Measurements from ENCODE around the gene HYAL1. TPM values are rescaled to one million over a fixed set of nuclear protein-coding genes. Genes with fewer than 3 reads are reported as not detected.

The HYAL1 gene
- total RNA-seq, 1 donor from 2014 or later, result 3.0 TPM

GRCh38 chr3:50276762-50277101 is 26.6 kb downstream of the HYAL1 start:
- no peaks in the 10 kb centered on the region for H3K79me2 ChIP-seq (ENCODE audit: low read depth)
- Mint-ChIP-seq H3K4me3 (no peak overlapping the region), H3K36me3 (no peaks in the 10 kb centered on the region), H3K27me3 (ENCODE audit: insufficient read depth, low read depth) (peaks cover 17% of the 10 kb centered on the region), H3K27ac (no peak overlapping the region), H3K4me1 (peaks cover 27% of the 10 kb centered on the region), H3K9me3 (no peaks in the 10 kb centered on the region)
- H3K9ac ChIP-seq, result no peak overlapping the region
- H3K4me1 ChIP-seq, result peaks cover 9% of the 10 kb centered on the region
- DNase-seq (ENCODE audit: low spot score), result no peak
- no peaks in the 10 kb centered on the region for H3K9me3 ChIP-seq (ENCODE audit: low read depth)
- H3K27ac ChIP-seq, result no peak overlapping the region
- H3K4me2 ChIP-seq, result no peak overlapping the region
- H3F3A ChIP-seq (ENCODE audit: low read depth), result peaks cover 7% of the 10 kb centered on the region
- H2AFZ ChIP-seq (replicated peaks), result no peak overlapping the region
- H3K36me3 ChIP-seq, result no peaks in the 10 kb centered on the region
- H4K20me1 ChIP-seq (ENCODE audit: low read depth), result no peaks in the 10 kb centered on the region
- TF ChIP-seq EZH2phosphoT487 (IDR thresholded peaks at IDR 0.05) (no peak), EZH2 (IDR thresholded peaks at IDR 0.05) (no peak)
- TF ChIP-seq, protein P1, sequence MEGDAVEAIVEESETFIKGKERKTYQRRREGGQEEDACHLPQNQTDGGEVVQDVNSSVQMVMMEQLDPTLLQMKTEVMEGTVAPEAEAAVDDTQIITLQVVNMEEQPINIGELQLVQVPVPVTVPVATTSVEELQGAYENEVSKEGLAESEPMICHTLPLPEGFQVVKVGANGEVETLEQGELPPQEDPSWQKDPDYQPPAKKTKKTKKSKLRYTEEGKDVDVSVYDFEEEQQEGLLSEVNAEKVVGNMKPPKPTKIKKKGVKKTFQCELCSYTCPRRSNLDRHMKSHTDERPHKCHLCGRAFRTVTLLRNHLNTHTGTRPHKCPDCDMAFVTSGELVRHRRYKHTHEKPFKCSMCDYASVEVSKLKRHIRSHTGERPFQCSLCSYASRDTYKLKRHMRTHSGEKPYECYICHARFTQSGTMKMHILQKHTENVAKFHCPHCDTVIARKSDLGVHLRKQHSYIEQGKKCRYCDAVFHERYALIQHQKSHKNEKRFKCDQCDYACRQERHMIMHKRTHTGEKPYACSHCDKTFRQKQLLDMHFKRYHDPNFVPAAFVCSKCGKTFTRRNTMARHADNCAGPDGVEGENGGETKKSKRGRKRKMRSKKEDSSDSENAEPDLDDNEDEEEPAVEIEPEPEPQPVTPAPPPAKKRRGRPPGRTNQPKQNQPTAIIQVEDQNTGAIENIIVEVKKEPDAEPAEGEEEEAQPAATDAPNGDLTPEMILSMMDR (IDR thresholded peaks at IDR 0.05), result no peak
- no peak overlapping the region for H3K4me3 ChIP-seq
- peaks cover 59% of the 10 kb centered on the region for H3K27me3 ChIP-seq

GRCh38 chr3:50275996-50276761 is 27.2 kb downstream of the HYAL1 start:
- Histone ChIP-seq H2AFZ (replicated peaks) (no peak overlapping the region), H3K4me2 (peak overlapping the region; percentile 88), H3K36me3 (no peaks in the 10 kb centered on the region), H3K9me3 (ENCODE audit: low read depth) (no peaks in the 10 kb centered on the region), H3K4me1 (peaks cover 9% of the 10 kb centered on the region), H3K27me3 (peaks cover 59% of the 10 kb centered on the region), H3K79me2 (ENCODE audit: low read depth) (no peaks in the 10 kb centered on the region), H3K4me3 (peak overlapping the region; percentile 48), H3F3A (ENCODE audit: low read depth) (peaks cover 7% of the 10 kb centered on the region), H3K27ac (no peak overlapping the region), H4K20me1 (ENCODE audit: low read depth) (no peaks in the 10 kb centered on the region), H3K9ac (no peak overlapping the region)
- TF ChIP-seq, protein P1 (IDR thresholded peaks at IDR 0.05), result no peak
- TF ChIP-seq EZH2 (IDR thresholded peaks at IDR 0.05) (peak; percentile 66), EZH2phosphoT487 (IDR thresholded peaks at IDR 0.05) (no peak)
- Mint-ChIP-seq H3K9me3 (no peaks in the 10 kb centered on the region), H3K36me3 (no peaks in the 10 kb centered on the region), H3K27ac (no peak overlapping the region), H3K4me1 (peaks cover 33% of the 10 kb centered on the region), H3K27me3 (ENCODE audit: insufficient read depth, low read depth) (peaks cover 17% of the 10 kb centered on the region), H3K4me3 (peak overlapping the region; percentile 73)
- DNase-seq (ENCODE audit: low spot score), result peak; percentile 49

GRCh38 chr3:50275141-50275995 is 28.0 kb downstream of the HYAL1 start:
- peaks cover 9% of the 10 kb centered on the region for H3K4me1 ChIP-seq
- peak; percentile 80 for DNase-seq (ENCODE audit: low spot score)
- Mint-ChIP-seq H3K9me3 (no peaks in the 10 kb centered on the region), H3K36me3 (no peaks in the 10 kb centered on the region), H3K4me3 (peak overlapping the region; percentile 73), H3K27me3 (ENCODE audit: insufficient read depth, low read depth) (peaks cover 17% of the 10 kb centered on the region), H3K4me1 (peaks cover 34% of the 10 kb centered on the region), H3K27ac (peak overlapping the region; percentile 69)
- no peaks in the 10 kb centered on the region for H3K9me3 ChIP-seq (ENCODE audit: low read depth)
- peak overlapping the region; percentile 36 for H2AFZ ChIP-seq (replicated peaks)
- no peak overlapping the region for H3K27ac ChIP-seq
- no peaks in the 10 kb centered on the region for H3K79me2 ChIP-seq (ENCODE audit: low read depth)
- no peak overlapping the region for H3K9ac ChIP-seq
- H3F3A ChIP-seq (ENCODE audit: low read depth), result peaks cover 7% of the 10 kb centered on the region
- peak overlapping the region; percentile 88 for H3K4me2 ChIP-seq
- TF ChIP-seq EZH2 (IDR thresholded peaks at IDR 0.05) (peak; percentile 71), EZH2phosphoT487 (IDR thresholded peaks at IDR 0.05) (peak; percentile 54)
- TF ChIP-seq, protein P1 (IDR thresholded peaks at IDR 0.05), result no peak
- peak overlapping the region; percentile 48 for H3K4me3 ChIP-seq
- H3K36me3 ChIP-seq, result no peaks in the 10 kb centered on the region
- no peaks in the 10 kb centered on the region for H4K20me1 ChIP-seq (ENCODE audit: low read depth)
- peaks cover 59% of the 10 kb centered on the region for H3K27me3 ChIP-seq
